LNCaP clone FGC (cell line): ENCODE measurements around the gene CD99L2.
A peak's percentile ranks its signal among the peaks of the same experiment; 100 is the strongest.

Experiments
- DNase-seq: peaks from one replicate; pipeline ENCODE4 v3.0.0-alpha.2; 2011; ENCODE audit warnings: low read depth
- H3K4me3 ChIP-seq: 2 replicates; pipeline ENCODE4 v1.5.1; 2011; ENCODE audit warnings: mild to moderate bottlenecking, low read depth, low read length, control low read depth
- CTCF ChIP-seq: IDR thresholded peaks from 2 replicates; pipeline ENCODE4 v1.5.1; 2012; ENCODE audit warnings: mild to moderate bottlenecking; ENCODE audit not compliant: control insufficient read depth, insufficient read depth; ENCODE audit errors: extremely low read depth

Gene CD99L2

GRCh38 chrX:150770623-150771022 is 127.8 kb downstream of the CD99L2 start:
- H3K4me3 ChIP-seq: no peak overlapping the region
- no peak for TF ChIP-seq CTCF
- no peak for DNase-seq

GRCh38 chrX:150769408-150769807 is 129.1 kb downstream of the CD99L2 start:
- no peak overlapping the region for H3K4me3 ChIP-seq
- no peak for TF ChIP-seq CTCF
- DNase-seq: no peak

- no peak for DNase-seq
- no peak for TF ChIP-seq CTCF
- H3K4me3 ChIP-seq: no peak overlapping the region
Measured at GRCh38 chrX:150768580-150769190, 129.8 kb downstream of the CD99L2 start.

GRCh38 chrX:150768132-150768485 is 130.4 kb downstream of the CD99L2 start:
- no peak overlapping the region for H3K4me3 ChIP-seq
- TF ChIP-seq CTCF: no peak
- DNase-seq: no peak

GRCh38 chrX:150767475-150768131 is 130.9 kb downstream of the CD99L2 start:
- TF ChIP-seq CTCF: no peak
- DNase-seq: no peak
- H3K4me3 ChIP-seq: no peak overlapping the region

- no peak overlapping the region for H3K4me3 ChIP-seq
- no peak for DNase-seq
- no peak for TF ChIP-seq CTCF
Measured at GRCh38 chrX:150767045-150767395, 131.4 kb downstream of the CD99L2 start.

GRCh38 chrX:150766351-150767044 is 132.0 kb downstream of the CD99L2 start:
- DNase-seq: no peak
- TF ChIP-seq CTCF: peak; percentile 33
- H3K4me3 ChIP-seq: no peak overlapping the region
